ENCODE data around the gene ITGB8.

ITGB8 gene

DNA sequence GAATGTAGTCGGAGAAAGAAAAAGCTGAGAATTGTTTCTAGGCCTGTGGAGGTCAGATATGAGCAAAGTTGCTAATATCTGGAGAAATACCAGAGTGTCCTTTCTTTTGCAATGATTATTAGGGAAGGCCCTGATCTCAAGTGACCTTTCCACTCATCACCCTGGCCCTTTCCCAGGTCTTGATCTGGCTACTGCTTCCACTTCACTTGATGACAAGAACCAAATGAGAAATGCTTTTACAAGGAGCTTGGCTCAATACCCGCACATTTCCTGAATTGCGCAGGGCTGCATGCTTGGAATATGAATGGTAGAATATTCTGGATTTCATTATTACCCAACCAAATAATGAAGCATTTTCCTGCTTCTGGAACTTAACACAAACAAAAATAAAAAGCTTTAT lies 104.6 kb downstream of the ITGB8 start:
- DNase-seq, result no peak

DNA sequence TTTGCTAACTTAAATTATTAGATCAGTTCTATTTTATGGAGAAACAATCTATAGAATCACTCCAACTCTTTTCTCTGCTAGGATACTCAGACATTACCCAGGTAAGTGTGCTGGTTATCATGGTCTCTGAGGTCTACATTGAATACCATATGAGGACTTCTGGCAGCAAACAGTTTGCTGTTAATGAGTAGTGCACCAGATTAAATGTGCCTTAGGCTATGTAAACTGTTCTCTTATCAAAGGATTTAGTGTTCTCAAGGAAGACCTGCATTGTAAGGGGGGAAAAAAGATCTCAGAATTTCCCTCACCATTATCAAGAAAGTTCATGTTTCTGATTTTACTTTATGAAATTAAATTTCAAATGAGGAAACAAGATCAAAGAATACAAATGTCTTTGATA lies 107.5 kb downstream of the ITGB8 start:
- DNase-seq, result no peak

DNA sequence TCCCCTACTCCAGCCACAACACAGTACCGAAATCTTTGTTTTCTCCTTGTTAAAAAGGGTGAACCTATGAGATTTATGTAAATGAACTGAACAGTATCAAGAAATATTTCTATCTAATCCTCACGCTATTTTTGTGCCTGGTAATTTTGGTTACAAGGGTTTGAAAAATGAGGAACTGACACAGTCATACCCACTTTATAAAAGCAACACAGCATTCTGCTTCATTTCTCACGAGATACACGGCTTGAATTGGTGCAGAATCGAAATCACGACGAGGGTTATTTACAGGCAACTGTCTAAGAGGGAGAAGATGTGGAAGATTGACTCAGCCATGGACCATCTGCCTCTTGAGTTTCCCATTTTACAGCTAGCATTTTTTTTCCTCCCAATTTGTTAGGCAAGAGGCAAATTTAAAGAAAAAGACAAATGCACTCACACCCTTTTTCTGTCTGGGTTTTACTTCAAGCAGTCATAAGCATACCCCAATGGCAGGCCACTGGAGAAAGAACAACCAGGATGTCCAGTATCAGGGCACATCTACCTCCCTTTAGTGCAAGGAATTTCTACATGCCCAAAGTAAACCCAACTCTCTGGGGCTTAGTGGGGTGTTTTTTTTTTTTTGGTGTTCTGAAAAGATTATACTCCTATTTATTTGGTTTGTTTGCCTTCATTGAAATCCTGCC lies 108.1 kb downstream of the ITGB8 start:
- no peak for DNase-seq

DNA sequence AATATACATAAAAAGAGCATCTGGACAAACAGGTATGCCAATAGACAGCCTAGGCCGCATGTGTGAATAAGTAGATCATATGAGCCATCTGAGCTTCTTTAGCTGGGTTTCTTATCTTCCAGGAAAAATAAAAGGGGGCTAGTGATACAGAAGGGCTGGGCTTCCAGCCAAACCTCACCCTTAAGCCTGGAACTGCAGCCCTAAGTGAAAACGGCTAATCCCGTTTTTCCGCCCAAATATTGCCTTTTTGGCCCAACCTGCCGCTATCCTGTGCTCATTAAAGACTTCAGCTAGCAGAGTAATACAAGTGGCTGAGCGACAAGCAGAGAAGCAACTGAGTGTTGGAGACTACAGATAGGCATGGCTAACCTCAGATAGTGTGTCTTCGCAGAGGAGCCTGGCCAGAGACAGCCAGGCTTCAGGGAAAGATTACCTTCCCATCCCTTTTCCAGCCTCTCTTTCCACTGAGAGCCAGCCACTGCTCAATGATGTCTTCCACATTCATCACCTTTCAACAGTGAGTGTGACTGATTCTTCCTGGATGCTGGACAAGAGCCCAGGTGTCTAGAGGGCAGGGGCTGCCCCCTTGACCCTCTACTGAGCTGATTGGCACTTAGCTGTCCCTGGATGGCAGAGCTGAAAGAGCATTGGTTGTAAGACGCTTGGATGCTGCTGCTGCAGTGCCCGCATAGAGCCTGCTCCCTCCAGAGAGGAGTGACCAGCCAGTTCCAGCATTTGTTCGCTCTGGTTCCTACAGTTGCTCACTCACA lies 108.9 kb downstream of the ITGB8 start:
- no peak for DNase-seq

DNA sequence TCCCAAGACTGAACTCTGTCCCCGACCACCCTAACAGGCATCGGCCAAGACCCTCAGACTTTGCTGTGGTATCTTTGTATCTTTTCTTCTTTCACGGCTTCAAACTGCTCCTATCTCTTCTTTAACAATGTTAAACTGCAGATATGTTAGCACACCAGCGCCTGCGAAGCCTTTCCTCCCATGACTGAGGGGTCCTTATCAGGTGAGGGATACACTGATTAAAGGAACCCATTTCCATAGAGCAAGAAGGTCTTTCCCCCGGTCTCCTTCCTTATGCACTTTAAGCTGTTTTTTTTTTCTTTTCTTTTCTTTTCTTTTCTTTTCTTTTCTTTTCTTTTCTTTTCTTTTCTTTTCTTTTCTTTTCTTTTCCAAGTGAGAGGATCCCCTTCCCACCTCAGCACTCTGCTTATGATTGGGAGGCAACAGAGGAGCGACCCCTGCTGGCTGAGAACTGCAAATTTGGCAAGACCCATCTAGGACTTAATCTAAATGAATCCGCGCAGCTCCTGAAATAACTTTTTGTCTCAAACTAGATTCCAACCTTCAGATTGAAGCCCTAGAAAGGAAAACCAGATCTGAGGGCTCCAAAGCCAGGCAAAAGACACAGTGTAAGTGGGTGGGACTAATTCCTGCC lies 109.9 kb downstream of the ITGB8 start:
- no peak for DNase-seq

DNA sequence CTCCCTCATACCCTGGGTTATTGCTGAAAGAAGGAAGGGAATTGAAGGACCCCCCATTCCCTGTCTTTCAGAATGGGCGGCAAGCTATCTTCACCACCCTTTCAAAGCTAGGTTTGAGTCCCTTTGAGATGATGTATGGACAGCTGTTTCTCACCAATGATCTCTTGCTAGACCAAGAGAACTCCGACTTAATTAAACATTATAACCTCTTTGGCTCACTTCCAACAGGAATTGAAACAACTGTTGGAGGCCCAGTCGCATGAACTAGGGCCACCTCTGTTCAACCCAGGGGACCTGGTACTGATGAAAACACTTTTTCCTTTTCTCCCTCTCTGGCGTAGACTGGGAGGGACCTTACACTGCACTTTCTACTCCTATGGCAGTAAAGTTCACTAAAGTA lies 110.6 kb downstream of the ITGB8 start:
- DNase-seq, result no peak

DNA sequence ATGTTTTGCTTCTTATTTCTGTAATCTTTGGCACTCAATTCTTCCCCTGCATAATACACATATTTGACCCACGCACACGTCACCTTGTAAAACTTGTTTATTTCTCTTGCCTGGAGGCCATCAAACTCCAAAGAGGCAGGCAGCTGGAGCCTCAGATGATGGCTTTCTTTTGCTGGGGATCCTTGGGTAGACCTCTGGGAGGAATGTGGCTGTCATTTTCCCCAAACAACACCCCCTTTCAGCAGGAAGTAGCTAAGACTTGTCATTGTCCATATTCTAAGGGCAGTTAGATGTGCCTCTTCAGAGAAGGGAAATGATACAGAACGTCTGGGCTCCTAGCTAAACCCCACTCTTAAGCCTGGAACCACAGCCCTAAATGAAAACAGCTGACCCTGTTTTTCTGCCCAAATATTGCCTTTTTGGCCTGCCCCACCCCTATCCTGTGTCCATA lies 111.3 kb downstream of the ITGB8 start:
- DNase-seq, result no peak

DNA sequence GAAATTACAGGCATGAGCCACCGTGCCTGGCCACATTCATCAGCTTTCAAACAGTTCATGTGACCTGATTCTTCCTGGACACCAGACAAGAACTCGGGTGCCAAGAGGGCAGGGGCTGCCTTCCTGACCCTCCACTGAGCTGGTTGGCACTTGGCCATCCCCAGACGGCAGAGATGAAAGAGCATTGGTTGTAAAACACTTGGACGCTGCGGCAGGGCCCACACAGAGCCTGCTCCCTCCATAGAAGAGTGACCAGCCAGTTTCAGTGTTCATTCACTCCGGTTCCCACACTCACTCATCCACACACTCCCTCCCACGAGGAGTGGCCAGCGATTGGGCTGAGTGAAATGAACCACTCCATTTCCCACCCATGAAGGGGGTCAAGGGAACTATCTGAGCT lies 112.3 kb downstream of the ITGB8 start:
- no peak for DNase-seq

DNA sequence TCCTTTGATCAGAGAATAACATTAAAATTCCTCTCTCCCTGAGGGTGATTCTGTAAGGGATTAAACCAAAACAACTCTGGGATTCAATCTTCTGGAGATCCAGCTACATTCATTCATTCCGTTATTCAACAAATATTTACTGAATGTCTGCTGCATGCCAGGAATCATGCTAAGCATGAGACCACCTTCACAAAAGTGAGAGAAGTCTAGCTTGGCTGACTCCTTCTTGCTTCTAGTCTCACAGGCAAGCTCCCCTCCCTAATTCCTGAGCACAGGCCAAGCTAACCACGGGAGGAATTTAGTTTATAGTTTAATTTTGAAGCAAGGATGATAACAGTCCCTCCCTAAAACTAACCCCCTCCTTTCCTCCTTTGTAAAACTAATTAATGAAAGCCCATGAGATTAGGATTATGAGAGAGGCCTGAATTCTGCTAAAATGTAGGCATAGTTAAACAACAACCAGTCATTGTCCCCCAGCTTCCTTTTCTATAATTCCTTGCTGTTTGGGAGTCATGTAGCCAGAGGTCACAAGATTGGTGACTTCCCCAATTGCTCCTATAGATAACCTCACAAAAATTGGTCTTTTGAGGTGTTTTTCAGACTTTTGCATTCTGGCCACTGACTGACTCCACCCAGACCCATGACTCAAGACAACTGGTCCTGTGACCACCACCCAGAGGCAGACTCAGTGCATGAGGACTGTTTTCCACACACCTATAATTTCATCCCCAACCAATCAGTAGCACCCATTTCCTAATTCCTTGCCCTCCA lies 113.5 kb downstream of the ITGB8 start:
- DNase-seq, result no peak

DNA sequence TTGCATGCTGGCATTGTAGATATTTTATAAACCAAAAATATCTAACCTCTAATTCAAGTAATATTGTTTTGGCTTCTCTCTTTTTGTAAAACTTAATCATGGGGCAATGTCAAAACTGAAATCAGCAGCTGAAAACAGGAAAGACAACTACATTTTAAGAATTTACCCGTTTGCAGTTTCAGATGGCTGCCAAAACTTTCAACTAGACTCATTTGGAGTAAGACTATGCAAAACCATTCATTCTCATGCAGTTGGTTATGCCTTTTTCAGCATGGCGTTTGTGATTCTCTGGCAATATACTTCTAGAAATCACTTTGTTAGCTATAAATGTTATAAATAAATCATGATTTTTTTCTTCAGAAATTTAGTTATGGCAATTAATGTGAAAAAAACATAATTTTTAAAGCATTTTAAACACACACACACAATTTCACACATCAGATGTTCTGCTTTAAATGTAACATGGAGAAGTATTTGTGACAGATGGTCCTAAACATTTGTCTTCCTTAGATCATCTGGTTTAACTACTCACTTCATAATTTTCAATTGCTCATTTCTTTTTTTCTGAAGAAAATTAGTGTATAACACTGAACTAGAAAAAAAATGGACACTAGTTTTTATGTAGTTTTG lies 116.4 kb downstream of the ITGB8 start:
- no peak for DNase-seq

DNA sequence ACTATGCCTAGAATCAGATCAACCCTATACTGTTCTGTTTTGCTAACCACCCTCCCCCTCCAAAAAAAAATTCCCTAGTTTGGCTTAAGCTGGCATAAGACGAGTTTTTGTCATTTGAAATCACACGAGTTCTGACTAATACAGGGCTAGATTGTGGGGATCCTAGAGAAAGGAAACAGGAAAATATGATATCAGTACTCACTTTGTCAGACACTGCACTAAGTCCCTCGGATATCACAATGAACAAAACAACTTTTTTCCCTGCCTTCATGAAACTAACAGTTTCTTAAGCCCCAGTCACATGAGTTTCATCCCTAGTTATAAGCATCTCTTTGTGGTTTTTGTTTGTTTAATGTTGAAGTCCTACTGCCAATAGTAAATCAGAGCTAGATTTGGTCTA lies 118.5 kb downstream of the ITGB8 start:
- no peak for DNase-seq

DNA sequence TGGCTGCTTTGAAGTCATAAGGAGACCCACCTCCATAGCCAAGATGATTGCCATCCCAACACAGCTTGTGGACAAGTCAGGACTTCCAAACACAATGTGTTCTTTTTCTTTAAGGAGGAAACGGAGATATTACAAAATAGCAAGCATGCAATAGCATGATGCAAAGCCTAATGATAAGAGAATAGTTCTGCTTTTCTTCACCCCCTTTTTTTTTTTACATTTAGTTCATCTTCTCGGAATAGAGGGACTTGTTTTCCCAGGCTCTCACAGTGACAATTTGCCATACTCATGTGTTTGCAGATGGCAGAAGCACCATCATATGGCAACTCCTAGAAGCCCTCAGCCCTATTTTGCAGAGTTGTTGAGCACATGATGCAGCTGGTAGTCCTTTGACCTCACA lies 119.8 kb downstream of the ITGB8 start:
- DNase-seq, result no peak

DNA sequence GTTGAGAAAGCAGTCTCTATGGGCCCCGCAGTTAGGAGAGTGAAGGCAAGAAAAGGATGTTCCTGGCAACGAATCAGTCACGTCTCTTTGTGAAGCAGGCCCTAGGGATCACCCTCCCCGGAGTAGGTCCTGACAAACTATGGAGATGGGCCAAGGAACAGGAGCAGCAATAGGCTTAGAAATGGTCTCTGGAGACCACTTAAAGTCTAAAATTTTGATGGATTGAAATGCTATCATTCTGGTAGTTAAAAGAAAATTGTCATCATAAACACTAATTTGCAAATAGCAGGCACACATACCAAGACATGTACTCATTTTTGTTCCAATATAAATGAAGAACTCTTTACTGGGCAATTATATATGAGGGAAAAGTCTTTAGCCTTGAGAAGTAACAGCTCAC lies 123.5 kb downstream of the ITGB8 start:
- DNase-seq, result peak; percentile 16

DNA sequence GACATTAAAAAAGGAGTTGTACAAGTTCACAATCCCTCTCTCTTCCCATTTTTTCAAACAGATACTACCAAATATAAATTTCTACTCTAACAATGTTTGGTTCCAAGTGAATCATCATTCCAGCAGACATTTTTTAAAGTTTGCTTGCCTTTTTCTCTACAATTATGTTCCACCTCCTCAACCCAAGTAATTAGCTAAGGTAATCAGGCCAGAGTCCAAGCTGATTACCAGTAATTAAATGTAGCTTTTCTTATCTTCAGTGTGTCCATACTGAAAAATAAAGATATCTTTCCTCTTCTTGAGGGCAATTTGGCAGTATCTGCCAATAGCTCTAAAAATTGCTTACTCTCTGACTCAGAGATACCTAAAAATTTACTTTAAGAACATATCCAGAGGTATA lies 126.0 kb downstream of the ITGB8 start:
- DNase-seq, result no peak

DNA sequence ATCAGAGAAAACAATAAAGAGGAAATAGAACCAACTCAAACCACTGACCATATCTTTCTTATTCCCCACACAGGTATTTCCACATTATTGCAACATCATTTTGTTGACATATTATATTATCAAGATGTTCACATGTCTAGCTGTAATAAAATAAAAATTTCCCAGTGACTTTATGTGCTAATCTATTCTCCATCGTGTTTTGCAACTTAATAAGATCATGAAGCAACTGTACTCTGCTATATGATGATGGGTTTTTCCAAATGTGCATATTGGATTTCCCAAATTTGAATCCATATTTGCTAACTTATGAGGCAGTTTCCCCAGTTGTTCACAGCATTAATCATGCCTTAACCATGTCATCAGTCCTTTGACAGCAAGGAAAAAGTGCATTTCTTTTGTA lies 127.8 kb downstream of the ITGB8 start:
- DNase-seq, result no peak

DNA sequence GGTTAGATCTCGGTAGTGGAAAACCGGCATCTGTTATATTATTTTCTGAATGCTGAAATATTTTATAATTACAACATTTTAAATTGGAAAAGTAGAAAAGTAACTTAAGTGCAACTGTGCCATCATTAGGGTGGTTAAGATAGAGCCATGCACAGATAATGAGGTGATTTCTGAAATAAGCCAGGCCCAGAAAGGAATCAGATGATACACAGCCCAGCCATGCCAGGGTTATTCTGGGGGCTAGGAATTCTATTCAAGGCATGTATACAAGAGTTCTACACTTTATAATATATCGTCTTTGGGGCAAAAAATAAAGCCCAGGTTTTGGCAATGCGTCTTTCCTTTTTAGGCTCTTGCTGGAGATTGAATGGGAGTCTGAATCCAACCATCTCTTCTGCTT lies 128.7 kb downstream of the ITGB8 start:
- no peak for DNase-seq

DNA sequence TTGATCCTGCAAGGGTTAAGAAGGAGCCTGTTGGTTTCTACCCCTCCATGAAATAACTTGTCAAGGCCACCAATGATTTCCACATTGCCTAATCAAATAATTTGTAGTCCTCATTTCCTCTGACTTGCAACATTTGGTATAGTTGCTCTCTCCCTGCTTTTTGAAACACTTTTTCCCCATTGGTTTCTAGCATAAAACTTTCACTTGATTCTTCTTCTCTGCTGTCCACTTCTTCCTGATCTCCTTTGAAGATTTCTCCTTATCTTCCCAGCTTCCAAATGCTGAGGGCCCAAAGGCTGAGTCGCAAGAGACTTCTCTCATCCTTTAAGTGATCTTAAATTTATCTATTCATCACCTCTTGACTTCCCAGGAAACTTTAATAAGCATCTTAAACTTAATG lies 134.2 kb downstream of the ITGB8 start:
- no peak for DNase-seq
